NCI-H2196 (cell line): ENCODE results near the gene PLPP1.
"Not testable (repeated sequence)": the region's sequence is repeated elsewhere in the genome, so short reads cannot be mapped to it uniquely, and the experiment has no call there.

ENCODE experiments used
- DNase-seq: peaks from one replicate; lab custom pipeline; 2025; ENCODE audit not compliant: unreplicated experiment; lab: John Stamatoyannopoulos, UW

Gene PLPP1

GRCh38 chr5:55546947-55547346, 12.2 kb upstream of the PLPP1 start:
- no peak for DNase-seq

GRCh38 chr5:55544341-55544740, 9.6 kb upstream of the PLPP1 start:
- DNase-seq: no peak

- DNase-seq: no peak
Measured at GRCh38 chr5:55541056-55541635, 6.4 kb upstream of the PLPP1 start.

GRCh38 chr5:55540525-55540924, 5.8 kb upstream of the PLPP1 start:
- DNase-seq: no peak

GRCh38 chr5:55540024-55540423, 5.3 kb upstream of the PLPP1 start:
- no peak for DNase-seq

GRCh38 chr5:55538661-55539060, 3.9 kb upstream of the PLPP1 start:
- no peak for DNase-seq

GRCh38 chr5:55537315-55537714, 2.6 kb upstream of the PLPP1 start:
- not testable (repeated sequence) for DNase-seq

- no peak for DNase-seq
Measured at GRCh38 chr5:55535199-55535905, 588 bp upstream of the PLPP1 start.

GRCh38 chr5:55533521-55534435, 986 bp downstream of the PLPP1 start:
- no peak for DNase-seq

- DNase-seq: no peak
Measured at GRCh38 chr5:55530669-55531068, 4.1 kb downstream of the PLPP1 start.

- DNase-seq: no peak
Measured at GRCh38 chr5:55524816-55525215, 9.9 kb downstream of the PLPP1 start.

- DNase-seq: no peak
Measured at GRCh38 chr5:55523293-55523692, 11.5 kb downstream of the PLPP1 start.

- no peak for DNase-seq
Measured at GRCh38 chr5:55521881-55522280, 12.9 kb downstream of the PLPP1 start.

GRCh38 chr5:55520117-55520839, 14.5 kb downstream of the PLPP1 start:
- DNase-seq: no peak

- DNase-seq: no peak
Measured at GRCh38 chr5:55518831-55519390, 15.9 kb downstream of the PLPP1 start.

GRCh38 chr5:55517804-55518203, 17.0 kb downstream of the PLPP1 start:
- no peak for DNase-seq

GRCh38 chr5:55511010-55511409, 23.8 kb downstream of the PLPP1 start:
- DNase-seq: no peak

GRCh38 chr5:55510523-55510880, 24.3 kb downstream of the PLPP1 start:
- DNase-seq: no peak

- no peak for DNase-seq
Measured at GRCh38 chr5:55509796-55510522, 24.8 kb downstream of the PLPP1 start.

GRCh38 chr5:55509097-55509496, 25.7 kb downstream of the PLPP1 start:
- no peak for DNase-seq
